Sigmoid colon (tissue), 4 donors: Measurements from ENCODE around the gene CBX2.

Experiments
- CTCF ChIP-seq, 4 experiments: fragments of 450-650 bp in 3 of 4; fragments of 200-600 bp in 1 of 4; IDR thresholded peaks; one replicate each; pipeline ENCODE4 v1.5.1; 2016 to 2019; ENCODE audit warnings: antibody characterized with exemption in 4 of 4, mild to moderate bottlenecking in 3 of 4, moderate library complexity in 2 of 4
- EP300 ChIP-seq, 4 donors: sonication (generic); formaldehyde crosslinking; IDR thresholded peaks; one replicate each; pipeline ENCODE4 v1.6.1; 2017; ENCODE audit warnings: antibody characterized with exemption in 4 of 4
- POLR2A ChIP-seq, 2 donors: fragments of 450-650 bp; IDR thresholded peaks; one replicate each; pipeline ENCODE4 v1.6.1; 2016; ENCODE audit warnings: antibody characterized with exemption in 2 of 2, mild to moderate bottlenecking in 2 of 2, moderate library complexity in 2 of 2
- POLR2AphosphoS5 ChIP-seq, 4 donors: sonication (generic); formaldehyde crosslinking; IDR thresholded peaks; one replicate each; pipeline ENCODE4 v1.6.1; 2017; ENCODE audit warnings: antibody characterized with exemption in 4 of 4

- TF ChIP-seq CTCF (IDR thresholded peaks at IDR 0.05) (no peak), POLR2AphosphoS5 (IDR thresholded peaks at IDR 0.05) (no peak), POLR2A (IDR thresholded peaks at IDR 0.05) (no peak), EP300 (IDR thresholded peaks at IDR 0.05) (no peak)
These were observed 36.4 kb downstream of the CBX2 start for GRCh38 chr17:79814127-79814973.
